HepG2 (cell line): ENCODE results near the gene FOXR1. TPM values are rescaled to one million over a fixed set of nuclear protein-coding genes. Genes with fewer than 3 reads are reported as not detected.

ENCODE experiments used
- AGO1 ChIP-seq: fragments of 200-400 bp; formaldehyde crosslinking; IDR thresholded peaks from 2 replicates; pipeline ENCODE4 v1.6.1; 2017; ENCODE audit warnings: mild to moderate bottlenecking, low read depth, low read length, moderate library complexity; ENCODE audit not compliant: poor library complexity, severe bottlenecking
- EZH2 ChIP-seq: conservative IDR thresholded peaks from 2 replicates; pipeline ENCODE4 v1.6.1; 2012; ENCODE audit warnings: mild to moderate bottlenecking, low read depth, low read length, moderate library complexity
- FOXM1 ChIP-seq: sonication (generic); formaldehyde crosslinking; IDR thresholded peaks from 2 replicates; pipeline ENCODE4 v1.5.0; 2020; ENCODE audit warnings: missing genetic modification reagents
- FOXP1 ChIP-seq, 2 experiments: fragments of 450-650 bp in 1 of 2; IDR thresholded peaks; 2 replicates each; pipeline ENCODE4 v1.6.1; 2017 to 2018; ENCODE audit warnings: antibody characterized with exemption in 1 of 2
- HMGA1 ChIP-seq: sonication (generic); formaldehyde crosslinking; conservative IDR thresholded peaks from 2 replicates; pipeline ENCODE4 v1.4.0; 2020; ENCODE audit warnings: missing genetic modification reagents
- MAFF ChIP-seq: IDR thresholded peaks from 2 replicates; pipeline ENCODE4 v1.6.1; 2011; ENCODE audit warnings: low read depth, low read length, improper control_type of control experiment
- POLR2AphosphoS2 ChIP-seq: IDR thresholded peaks from 2 replicates; pipeline ENCODE4 v1.6.1; 2011; ENCODE audit warnings: low read depth, low read length, improper control_type of control experiment
- RFX3 ChIP-seq: IDR thresholded peaks from 2 replicates; pipeline ENCODE4 v1.6.1; 2016; ENCODE audit warnings: missing biosample characterization, missing genetic modification reagents
- SMAD9 ChIP-seq: sonication (generic); formaldehyde crosslinking; IDR thresholded peaks from 2 replicates; pipeline ENCODE4 v1.5.1; 2020; ENCODE audit warnings: mild to moderate bottlenecking, missing genetic modification reagents
- ZNF292 ChIP-seq: sonication (generic); formaldehyde crosslinking; IDR thresholded peaks from 2 replicates; pipeline ENCODE4 v1.8.1; 2022; ENCODE audit warnings: mild to moderate bottlenecking, low read depth, missing genetic modification reagents, borderline replicate concordance
- ZNF326 ChIP-seq: sonication (generic); formaldehyde crosslinking; IDR thresholded peaks from 2 replicates; pipeline ENCODE4 v1.4.0; 2020; ENCODE audit warnings: missing genetic modification reagents, borderline replicate concordance
- ZNF382 ChIP-seq: sonication (generic); formaldehyde crosslinking; IDR thresholded peaks from 2 replicates; pipeline ENCODE4 v1.5.0; 2020; ENCODE audit warnings: missing genetic modification reagents, mild to moderate bottlenecking, borderline replicate concordance
- ZNF546 ChIP-seq: sonication (generic); formaldehyde crosslinking; conservative IDR thresholded peaks from 2 replicates; pipeline ENCODE4 v1.8.1; 2023; ENCODE audit warnings: mild to moderate bottlenecking, missing genetic modification reagents
- ZNF572 ChIP-seq: sonication (generic); formaldehyde crosslinking; IDR thresholded peaks from 2 replicates; pipeline ENCODE4 v1.5.1; 2020; ENCODE audit warnings: mild to moderate bottlenecking, missing genetic modification reagents
- ZNF615 ChIP-seq: sonication (generic); formaldehyde crosslinking; IDR thresholded peaks from 2 replicates; pipeline ENCODE4 v1.5.0; 2020; ENCODE audit warnings: mild to moderate bottlenecking, missing genetic modification reagents, borderline replicate concordance
- ZNF761 ChIP-seq: sonication (generic); formaldehyde crosslinking; conservative IDR thresholded peaks from 2 replicates; pipeline ENCODE4 v1.4.0; 2020; ENCODE audit warnings: mild to moderate bottlenecking, missing genetic modification reagents
- ZNF773 ChIP-seq: sonication (generic); formaldehyde crosslinking; IDR thresholded peaks from 2 replicates; pipeline ENCODE4 v1.4.0; 2020; ENCODE audit warnings: missing genetic modification reagents, borderline replicate concordance
- ZNF879 ChIP-seq: sonication (generic); formaldehyde crosslinking; IDR thresholded peaks from 2 replicates; pipeline ENCODE4 v1.8.1; 2023; ENCODE audit warnings: missing genetic modification reagents
- polyA plus RNA-seq, 8 experiments: library from polyadenylated mRNA; depleted of rRNA in 3 of 8; stranded (reverse) in 7 of 8; unstranded in 1 of 8; fragments of >200 nt; fragmentation: Illumina TruSeq in 4 of 8; extraction: Trizol in 4 of 8; gene quantifications; 2 replicates each; pipeline versions ENCODE4 v1.2.1 to v1.2.3, GENCODE V29; 2011 to 2016; ENCODE audit warnings: low read depth in 4 of 8, missing spikeins in 1 of 8, mixed read lengths in 1 of 8; ENCODE audit not compliant: insufficient read depth in 1 of 8
- total RNA-seq, 5 experiments: library from RNA; depleted of rRNA; stranded (reverse); fragments of >200 nt; fragmentation: Illumina TruSeq; extraction: Trizol; gene quantifications; 2 replicates each; pipeline ENCODE4 v1.2.3, GENCODE V29; 2016; ENCODE audit warnings: low read depth in 1 of 5
- TF ChIP-seq, protein P1 (sequence below): sonication (generic); formaldehyde crosslinking; IDR thresholded peaks from 2 replicates; pipeline ENCODE4 v1.4.0; 2020; ENCODE audit warnings: mild to moderate bottlenecking, missing genetic modification reagents
- TF ChIP-seq, protein P2 (sequence below): sonication (generic); formaldehyde crosslinking; IDR thresholded peaks from 2 replicates; pipeline ENCODE4 v1.4.0; 2020; ENCODE audit warnings: mild to moderate bottlenecking, missing genetic modification reagents, borderline replicate concordance

The FOXR1 gene
- total and polyA plus RNA-seq, 2 of the 13 experiments (the other 11 are each of a cell fraction or from before 2014, with no cell fraction given): not detected

DNA sequence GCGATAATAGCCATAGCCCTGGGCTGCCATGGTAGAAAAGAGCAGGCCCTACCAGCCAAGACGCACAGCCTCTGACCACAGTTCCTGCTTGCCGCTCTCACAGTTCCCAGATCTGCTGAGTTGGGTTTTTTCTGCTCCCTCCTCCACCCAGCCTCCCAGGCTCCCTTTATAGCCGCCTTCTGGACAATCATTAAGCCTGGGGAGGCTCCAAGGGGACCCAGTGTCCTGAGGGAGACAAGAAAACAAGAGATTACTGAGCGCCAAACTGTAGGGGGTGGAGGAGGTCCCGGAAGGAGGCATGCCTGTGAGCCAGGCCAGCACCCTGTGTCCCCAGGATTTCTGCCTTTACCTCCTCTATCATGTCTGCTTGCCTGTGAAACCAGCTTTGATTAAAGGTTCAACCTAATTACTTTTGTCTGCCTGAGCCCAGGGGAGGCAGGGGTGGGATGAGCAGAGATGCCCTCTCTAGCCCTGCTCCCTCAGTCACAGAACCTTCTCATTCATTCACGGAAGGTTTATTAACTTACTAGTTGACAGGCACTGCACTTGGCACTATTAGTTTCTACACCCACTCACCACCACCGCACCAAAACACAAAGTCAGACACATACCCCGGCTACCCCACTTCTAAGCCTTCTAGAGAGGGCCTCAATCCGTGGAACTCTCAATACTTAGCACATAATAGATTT lies 57.9 kb downstream of the FOXR1 start (continued):
- TF ChIP-seq, protein P1, sequence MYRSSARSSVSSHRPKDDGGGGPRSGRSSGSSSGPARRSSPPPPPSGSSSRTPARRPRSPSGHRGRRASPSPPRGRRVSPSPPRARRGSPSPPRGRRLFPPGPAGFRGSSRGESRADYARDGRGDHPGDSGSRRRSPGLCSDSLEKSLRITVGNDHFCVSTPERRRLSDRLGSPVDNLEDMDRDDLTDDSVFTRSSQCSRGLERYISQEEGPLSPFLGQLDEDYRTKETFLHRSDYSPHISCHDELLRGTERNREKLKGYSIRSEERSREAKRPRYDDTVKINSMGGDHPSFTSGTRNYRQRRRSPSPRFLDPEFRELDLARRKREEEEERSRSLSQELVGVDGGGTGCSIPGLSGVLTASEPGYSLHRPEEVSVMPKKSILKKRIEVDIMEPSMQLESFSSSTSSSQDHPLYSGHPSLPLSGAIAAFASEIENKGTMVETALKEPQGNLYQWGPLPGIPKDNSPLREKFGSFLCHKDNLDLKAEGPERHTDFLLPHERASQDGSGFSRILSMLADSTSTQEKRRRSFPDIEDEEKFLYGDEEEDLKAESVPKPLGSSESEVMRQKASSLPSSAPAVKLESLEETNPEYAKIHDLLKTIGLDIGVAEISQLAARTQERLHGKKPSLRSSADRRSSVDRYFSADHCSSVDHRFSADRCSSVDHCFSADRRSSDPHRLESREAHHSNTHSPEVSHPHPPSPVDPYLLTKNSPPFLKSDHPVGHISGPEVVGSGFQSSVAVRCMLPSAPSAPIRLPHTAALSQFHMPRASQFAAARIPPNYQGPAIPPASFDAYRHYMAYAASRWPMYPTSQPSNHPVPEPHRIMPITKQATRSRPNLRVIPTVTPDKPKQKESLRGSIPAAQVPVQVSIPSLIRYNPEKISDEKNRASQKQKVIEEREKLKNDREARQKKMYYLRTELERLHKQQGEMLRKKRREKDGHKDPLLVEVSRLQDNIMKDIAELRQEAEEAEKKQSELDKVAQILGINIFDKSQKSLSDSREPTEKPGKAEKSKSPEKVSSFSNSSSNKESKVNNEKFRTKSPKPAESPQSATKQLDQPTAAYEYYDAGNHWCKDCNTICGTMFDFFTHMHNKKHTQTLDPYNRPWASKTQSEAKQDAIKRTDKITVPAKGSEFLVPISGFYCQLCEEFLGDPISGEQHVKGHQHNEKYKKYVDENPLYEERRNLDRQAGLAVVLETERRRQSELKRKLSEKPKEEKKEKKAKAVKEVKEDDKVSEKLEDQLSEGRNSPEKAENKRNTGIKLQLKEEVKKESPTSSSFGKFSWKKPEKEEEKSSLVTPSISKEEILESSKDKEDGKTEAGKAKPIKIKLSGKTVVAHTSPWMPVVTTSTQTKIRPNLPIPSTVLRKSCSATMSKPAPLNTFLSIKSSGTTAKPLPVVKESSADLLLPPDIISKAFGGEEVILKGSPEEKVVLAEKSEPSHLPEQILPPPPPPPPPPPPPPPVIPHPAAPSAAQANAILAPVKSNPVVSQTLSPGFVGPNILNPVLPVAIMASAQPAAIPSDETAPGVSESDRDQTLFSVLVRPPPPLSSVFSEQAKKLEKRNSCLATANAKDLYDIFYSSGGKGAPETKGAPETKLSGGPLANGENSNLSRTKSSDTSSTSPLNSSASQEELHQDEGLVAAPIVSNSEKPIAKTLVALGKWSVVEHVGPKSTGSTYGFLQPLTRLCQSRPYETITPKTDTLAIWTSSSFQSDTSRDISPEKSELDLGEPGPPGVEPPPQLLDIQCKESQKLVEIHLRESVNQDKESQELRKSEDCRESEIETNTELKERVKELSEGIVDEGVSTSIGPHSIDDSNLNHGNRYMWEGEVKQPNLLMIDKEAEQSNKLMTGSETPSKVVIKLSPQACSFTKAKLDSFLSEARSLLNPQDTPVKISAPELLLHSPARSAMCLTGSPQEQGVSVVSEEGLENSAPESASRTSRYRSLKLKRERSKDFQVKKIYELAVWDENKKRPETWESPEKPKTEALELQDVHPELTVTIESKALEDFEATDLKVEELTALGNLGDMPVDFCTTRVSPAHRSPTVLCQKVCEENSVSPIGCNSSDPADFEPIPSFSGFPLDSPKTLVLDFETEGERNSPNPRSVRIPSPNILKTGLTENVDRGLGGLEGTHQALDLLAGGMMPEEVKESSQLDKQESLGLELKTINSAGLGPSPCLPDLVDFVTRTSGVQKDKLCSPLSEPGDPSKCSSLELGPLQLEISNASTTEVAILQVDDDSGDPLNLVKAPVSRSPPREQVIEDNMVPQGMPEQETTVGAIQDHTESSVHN (CRISPR knock-in tag): 0 out of 2 replicates have a peak, but pooled peaks have one; percentile 87
- TF ChIP-seq ZNF326 (CRISPR knock-in tag): no peak
- TF ChIP-seq ZNF292: no peak
- no peak for TF ChIP-seq FOXM1 (CRISPR knock-in tag)
- no peak for TF ChIP-seq FOXP1 (IDR thresholded peaks at IDR 0.05)
- peak; percentile 44; the same call in 1 of the 2 replicates for TF ChIP-seq FOXP1 (CRISPR knock-in tag; IDR thresholded peaks at IDR 0.05)
- TF ChIP-seq ZNF382 (CRISPR knock-in tag): no peak
- TF ChIP-seq MAFF: peak; percentile 96
- TF ChIP-seq ZNF773: no peak
- no peak for TF ChIP-seq ZNF615 (CRISPR knock-in tag)
- TF ChIP-seq, protein P2, sequence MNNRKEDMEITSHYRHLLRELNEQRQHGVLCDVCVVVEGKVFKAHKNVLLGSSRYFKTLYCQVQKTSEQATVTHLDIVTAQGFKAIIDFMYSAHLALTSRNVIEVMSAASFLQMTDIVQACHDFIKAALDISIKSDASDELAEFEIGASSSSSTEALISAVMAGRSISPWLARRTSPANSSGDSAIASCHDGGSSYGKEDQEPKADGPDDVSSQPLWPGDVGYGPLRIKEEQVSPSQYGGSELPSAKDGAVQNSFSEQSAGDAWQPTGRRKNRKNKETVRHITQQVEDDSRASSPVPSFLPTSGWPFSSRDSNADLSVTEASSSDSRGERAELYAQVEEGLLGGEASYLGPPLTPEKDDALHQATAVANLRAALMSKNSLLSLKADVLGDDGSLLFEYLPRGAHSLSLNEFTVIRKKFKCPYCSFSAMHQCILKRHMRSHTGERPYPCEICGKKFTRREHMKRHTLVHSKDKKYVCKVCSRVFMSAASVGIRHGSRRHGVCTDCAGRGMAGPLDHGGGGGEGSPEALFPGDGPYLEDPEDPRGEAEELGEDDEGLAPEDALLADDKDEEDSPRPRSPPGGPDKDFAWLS (CRISPR knock-in tag): no peak
- TF ChIP-seq EZH2: no peak
- no peak for TF ChIP-seq AGO1
- TF ChIP-seq HMGA1 (CRISPR knock-in tag): no peak
- no peak for TF ChIP-seq ZNF546 (CRISPR knock-in tag)
- no peak for TF ChIP-seq ZNF572 (CRISPR knock-in tag)
- peak; percentile 38; the same call in 1 of the 2 replicates for TF ChIP-seq ZNF761 (CRISPR knock-in tag)
- no peak for TF ChIP-seq SMAD9 (CRISPR knock-in tag)
- no peak for TF ChIP-seq POLR2AphosphoS2
- TF ChIP-seq ZNF879 (CRISPR knock-in tag): no peak
- no peak for TF ChIP-seq RFX3 (CRISPR knock-in tag)
